Measurements from ENCODE around the gene UHRF1.
"Not testable (repeated sequence)": the region's sequence is repeated elsewhere in the genome, so short reads cannot be mapped to it uniquely, and the experiment has no call there.

Gene UHRF1

DNA sequence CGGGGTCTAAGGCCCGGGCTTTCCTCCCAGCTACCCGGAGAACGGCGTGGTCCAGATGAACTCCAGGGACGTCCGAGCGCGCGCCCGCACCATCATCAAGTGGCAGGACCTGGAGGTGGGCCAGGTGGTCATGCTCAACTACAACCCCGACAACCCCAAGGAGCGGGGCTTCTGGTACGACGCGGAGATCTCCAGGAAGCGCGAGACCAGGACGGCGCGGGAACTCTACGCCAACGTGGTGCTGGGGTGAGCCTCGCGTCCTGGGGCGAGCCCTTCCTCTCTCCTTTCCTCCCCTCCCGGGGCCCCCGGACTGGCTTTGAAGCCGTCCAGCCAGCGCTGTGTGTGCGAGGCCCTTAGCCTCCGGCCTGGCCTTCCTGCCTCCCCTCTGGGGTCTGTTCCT is 23.4 kb downstream of the UHRF1 start:
- no peaks in the 10 kb centered on the region for H3K9me3 ChIP-seq (ENCODE audit: control insufficient read depth in 5 of 5, low read length in 5 of 5)
- no peaks in the 10 kb centered on the region for H3K36me3 ChIP-seq (ENCODE audit: control insufficient read depth in 5 of 5, insufficient read depth in 5 of 5, low read length in 5 of 5)
- H3K9ac ChIP-seq (ENCODE audit: low read length in 5 of 5): no peak overlapping the region
- H3K4me1 ChIP-seq (ENCODE audit: control insufficient read depth in 5 of 5, insufficient read depth in 5 of 5, low read length in 5 of 5): no peaks in the 10 kb centered on the region
- H3K4me3 ChIP-seq (ENCODE audit: low read depth in 1 of 5, low read length in 5 of 5): no peak overlapping the region
- peaks cover 0 to 3% (median 0%) of the 10 kb centered on the region in 5 donors for H3K27me3 ChIP-seq (ENCODE audit: control insufficient read depth in 5 of 5, insufficient read depth in 4 of 5, low read length in 5 of 5)
- H3K27ac ChIP-seq (ENCODE audit: low read depth, low read length): no peak overlapping the region

DNA sequence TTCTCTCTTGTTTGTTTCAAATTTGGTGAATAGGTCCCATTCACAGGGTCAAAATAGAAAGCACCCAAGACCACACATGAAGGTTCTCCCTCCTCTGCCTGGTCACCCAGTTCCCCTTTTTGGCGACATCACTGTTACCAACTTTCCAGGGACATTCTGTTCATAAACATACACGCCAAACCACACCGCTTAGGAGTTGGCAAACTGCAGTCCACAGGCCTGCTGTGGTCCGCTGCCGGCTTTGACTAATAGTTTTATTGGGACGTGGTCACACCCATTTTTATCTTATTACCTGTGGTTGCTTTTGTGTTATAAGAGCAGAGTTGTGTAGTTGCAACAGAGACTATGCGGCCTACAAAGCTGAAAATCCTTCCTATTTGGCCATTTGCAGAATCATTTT is 24.2 kb downstream of the UHRF1 start:
- Histone ChIP-seq H3K4me1 (ENCODE audit: control insufficient read depth in 5 of 5, insufficient read depth in 5 of 5, low read length in 5 of 5) (no peaks in the 10 kb centered on the region), H3K36me3 (ENCODE audit: control insufficient read depth in 5 of 5, insufficient read depth in 5 of 5, low read length in 5 of 5) (no peaks in the 10 kb centered on the region), H3K9ac (ENCODE audit: low read length in 5 of 5) (no peak overlapping the region), H3K27me3 (ENCODE audit: control insufficient read depth in 5 of 5, insufficient read depth in 4 of 5, low read length in 5 of 5) (peaks cover 0 to 3% (median 0%) of the 10 kb centered on the region in 5 donors), H3K27ac (ENCODE audit: low read depth, low read length) (no peak overlapping the region), H3K9me3 (ENCODE audit: control insufficient read depth in 5 of 5, low read length in 5 of 5) (no peaks in the 10 kb centered on the region), H3K4me3 (ENCODE audit: low read depth in 1 of 5, low read length in 5 of 5) (no peak overlapping the region)

DNA sequence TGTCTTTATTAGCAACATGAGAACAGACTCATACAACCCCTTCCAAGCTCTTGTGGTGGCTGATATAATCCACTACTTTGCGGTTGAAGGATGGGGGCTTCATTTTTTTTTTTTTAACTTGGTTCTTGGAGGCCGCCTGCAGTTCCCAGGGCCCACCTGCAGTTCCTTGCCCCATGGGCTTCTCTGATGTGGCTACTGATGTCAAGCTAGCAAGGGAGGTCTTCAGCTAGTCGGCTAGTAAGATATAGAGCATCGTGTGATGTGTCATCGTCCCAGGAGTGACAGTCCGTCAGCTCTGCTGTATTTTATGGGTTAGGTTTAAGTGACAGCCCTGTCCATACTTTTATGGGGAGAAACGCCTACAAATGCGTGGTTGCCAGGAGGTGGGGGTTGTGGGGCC is 26.1 kb downstream of the UHRF1 start:
- no peak overlapping the region for H3K4me3 ChIP-seq (ENCODE audit: low read depth in 1 of 5, low read length in 5 of 5)
- no peaks in the 10 kb centered on the region for H3K4me1 ChIP-seq (ENCODE audit: control insufficient read depth in 5 of 5, insufficient read depth in 5 of 5, low read length in 5 of 5)
- H3K27me3 ChIP-seq (ENCODE audit: control insufficient read depth in 5 of 5, insufficient read depth in 4 of 5, low read length in 5 of 5): peaks cover 0 to 1% (median 0%) of the 10 kb centered on the region in 5 donors
- no peaks in the 10 kb centered on the region for H3K9me3 ChIP-seq (ENCODE audit: control insufficient read depth in 5 of 5, low read length in 5 of 5)
- H3K36me3 ChIP-seq (ENCODE audit: control insufficient read depth in 5 of 5, insufficient read depth in 5 of 5, low read length in 5 of 5): no peaks in the 10 kb centered on the region
- no peak overlapping the region for H3K9ac ChIP-seq (ENCODE audit: low read length in 5 of 5)
- H3K27ac ChIP-seq (ENCODE audit: low read depth, low read length): no peak overlapping the region

DNA sequence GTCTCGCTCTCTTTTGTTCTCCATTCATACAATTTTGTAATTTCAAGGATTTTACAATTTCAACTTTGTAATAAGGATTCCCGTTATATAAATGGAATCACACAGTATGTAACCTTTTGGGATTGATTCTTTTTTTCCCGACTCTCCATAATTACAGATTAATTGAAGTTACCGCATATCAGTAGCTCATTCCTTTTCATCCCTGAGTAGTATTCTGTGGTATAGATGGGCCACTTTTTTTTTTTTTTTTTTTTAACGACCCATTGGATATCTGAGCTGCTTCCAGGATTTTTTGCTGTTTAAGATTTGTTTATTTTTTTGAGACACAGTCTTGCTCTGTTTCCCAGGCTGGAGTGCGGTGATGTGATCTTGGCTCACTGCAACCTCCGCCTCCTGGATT is 27.8 kb downstream of the UHRF1 start:
- no peaks in the 10 kb centered on the region for H3K27me3 ChIP-seq (ENCODE audit: control insufficient read depth in 5 of 5, insufficient read depth in 4 of 5, low read length in 5 of 5)
- H3K36me3 ChIP-seq (ENCODE audit: control insufficient read depth in 5 of 5, insufficient read depth in 5 of 5, low read length in 5 of 5): no peaks in the 10 kb centered on the region
- H3K4me3 ChIP-seq (ENCODE audit: low read depth in 1 of 5, low read length in 5 of 5): no peak overlapping the region
- H3K4me1 ChIP-seq (ENCODE audit: control insufficient read depth in 5 of 5, insufficient read depth in 5 of 5, low read length in 5 of 5): no peaks in the 10 kb centered on the region
- H3K9ac ChIP-seq (ENCODE audit: low read length in 5 of 5): no peak overlapping the region
- no peaks in the 10 kb centered on the region for H3K9me3 ChIP-seq (ENCODE audit: control insufficient read depth in 5 of 5, low read length in 5 of 5)
- H3K27ac ChIP-seq (ENCODE audit: low read depth, low read length): no peak overlapping the region

DNA sequence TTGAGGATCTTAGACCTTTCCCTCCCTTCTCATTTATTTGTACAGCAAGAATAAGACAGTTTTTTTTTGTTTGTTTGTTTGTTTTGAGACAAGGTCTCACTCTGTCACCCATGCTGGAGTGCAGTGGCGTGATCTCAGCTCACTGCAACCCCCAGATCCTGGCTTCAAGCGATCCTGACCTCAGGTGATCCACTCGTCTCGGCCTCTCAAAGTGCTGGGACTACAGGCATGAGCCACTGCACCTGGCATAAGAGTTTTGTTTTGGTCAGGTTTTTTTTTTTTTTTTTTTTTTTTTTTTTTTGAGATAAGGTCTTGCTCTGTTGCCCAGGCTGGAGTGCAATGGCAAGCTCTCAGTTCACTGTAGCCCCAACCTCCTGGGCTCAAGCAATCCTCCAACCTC is 29.2 kb downstream of the UHRF1 start:
- H3K27ac ChIP-seq (ENCODE audit: low read depth, low read length); H3K27me3 ChIP-seq (ENCODE audit: control insufficient read depth in 5 of 5, insufficient read depth in 4 of 5, low read length in 5 of 5); H3K4me1 ChIP-seq (ENCODE audit: control insufficient read depth in 5 of 5, insufficient read depth in 5 of 5, low read length in 5 of 5); H3K4me3 ChIP-seq (ENCODE audit: low read depth in 1 of 5, low read length in 5 of 5); H3K36me3 ChIP-seq (ENCODE audit: control insufficient read depth in 5 of 5, insufficient read depth in 5 of 5, low read length in 5 of 5); H3K9me3 ChIP-seq (ENCODE audit: control insufficient read depth in 5 of 5, low read length in 5 of 5); H3K9ac ChIP-seq (ENCODE audit: low read length in 5 of 5): not testable (repeated sequence)

DNA sequence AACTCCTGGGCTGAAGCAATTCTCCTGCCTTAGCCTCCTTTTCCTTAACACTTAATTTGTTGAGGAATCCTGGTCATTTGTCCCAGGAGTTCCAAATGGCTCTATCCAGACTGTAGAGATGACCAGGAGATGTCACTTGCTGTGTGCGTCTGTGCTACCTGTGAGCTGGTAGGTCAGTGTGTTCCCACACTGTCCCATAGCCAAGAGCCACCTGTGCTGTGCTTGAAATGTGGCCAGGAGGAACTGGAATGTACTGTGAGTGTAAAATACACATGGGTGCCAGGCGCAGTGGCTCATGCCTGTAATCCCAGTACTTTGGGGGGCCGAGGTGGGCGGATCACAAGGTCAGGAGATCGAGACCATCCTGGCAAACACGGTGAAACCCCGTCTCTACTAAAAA is 30.2 kb downstream of the UHRF1 start:
- Histone ChIP-seq H3K9me3 (ENCODE audit: control insufficient read depth in 5 of 5, low read length in 5 of 5) (no peaks in the 10 kb centered on the region), H3K4me1 (ENCODE audit: control insufficient read depth in 5 of 5, insufficient read depth in 5 of 5, low read length in 5 of 5) (no peaks in the 10 kb centered on the region), H3K4me3 (ENCODE audit: low read depth in 1 of 5, low read length in 5 of 5) (no peak overlapping the region), H3K27me3 (ENCODE audit: control insufficient read depth in 5 of 5, insufficient read depth in 4 of 5, low read length in 5 of 5) (no peaks in the 10 kb centered on the region), H3K27ac (ENCODE audit: low read depth, low read length) (no peak overlapping the region), H3K9ac (ENCODE audit: low read length in 5 of 5) (no peak overlapping the region), H3K36me3 (ENCODE audit: control insufficient read depth in 5 of 5, insufficient read depth in 5 of 5, low read length in 5 of 5) (no peaks in the 10 kb centered on the region)

DNA sequence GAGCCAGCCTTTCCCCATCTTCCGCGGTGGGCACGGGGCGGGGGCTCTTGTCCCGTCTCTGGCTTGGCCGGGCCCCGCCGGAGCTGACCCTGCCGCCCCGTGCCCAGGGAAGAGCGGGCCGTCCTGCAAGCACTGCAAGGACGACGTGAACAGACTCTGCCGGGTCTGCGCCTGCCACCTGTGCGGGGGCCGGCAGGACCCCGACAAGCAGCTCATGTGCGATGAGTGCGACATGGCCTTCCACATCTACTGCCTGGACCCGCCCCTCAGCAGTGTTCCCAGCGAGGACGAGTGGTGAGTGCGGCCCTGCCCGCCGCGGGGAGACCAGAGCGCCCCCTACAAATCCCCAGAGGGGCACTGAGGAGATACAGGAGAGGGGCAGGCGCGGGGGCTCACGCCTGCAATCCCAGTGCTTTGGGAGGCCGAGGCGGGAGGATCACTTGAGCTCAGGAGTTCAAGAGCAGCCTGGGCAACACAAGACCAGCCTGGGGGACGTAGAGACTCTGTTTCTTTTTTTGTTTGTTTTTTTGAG is 32.4 kb downstream of the UHRF1 start:
- not testable (repeated sequence) for H3K36me3 ChIP-seq (ENCODE audit: control insufficient read depth in 5 of 5, insufficient read depth in 5 of 5, low read length in 5 of 5); H3K9ac ChIP-seq (ENCODE audit: low read length in 5 of 5); H3K27me3 ChIP-seq (ENCODE audit: control insufficient read depth in 5 of 5, insufficient read depth in 4 of 5, low read length in 5 of 5); H3K4me1 ChIP-seq (ENCODE audit: control insufficient read depth in 5 of 5, insufficient read depth in 5 of 5, low read length in 5 of 5); H3K27ac ChIP-seq (ENCODE audit: low read depth, low read length); H3K4me3 ChIP-seq (ENCODE audit: low read depth in 1 of 5, low read length in 5 of 5); H3K9me3 ChIP-seq (ENCODE audit: control insufficient read depth in 5 of 5, low read length in 5 of 5)

DNA sequence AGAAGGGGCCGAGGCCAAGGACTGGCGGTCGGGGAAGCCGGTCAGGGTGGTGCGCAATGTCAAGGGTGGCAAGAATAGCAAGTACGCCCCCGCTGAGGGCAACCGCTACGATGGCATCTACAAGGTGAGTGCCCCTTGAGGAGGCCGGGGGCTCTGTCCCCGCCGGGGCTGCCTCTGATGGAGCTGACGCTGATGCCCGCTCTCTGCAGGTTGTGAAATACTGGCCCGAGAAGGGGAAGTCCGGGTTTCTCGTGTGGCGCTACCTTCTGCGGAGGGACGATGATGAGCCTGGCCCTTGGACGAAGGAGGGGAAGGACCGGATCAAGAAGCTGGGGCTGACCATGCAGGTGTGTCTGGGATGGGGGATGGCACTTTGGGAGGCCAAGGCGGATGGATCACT is 41.3 kb downstream of the UHRF1 start:
- H3K4me1 ChIP-seq (ENCODE audit: control insufficient read depth in 5 of 5, insufficient read depth in 5 of 5, low read length in 5 of 5); H3K4me3 ChIP-seq (ENCODE audit: low read depth in 1 of 5, low read length in 5 of 5); H3K27me3 ChIP-seq (ENCODE audit: control insufficient read depth in 5 of 5, insufficient read depth in 4 of 5, low read length in 5 of 5); H3K9ac ChIP-seq (ENCODE audit: low read length in 5 of 5); H3K36me3 ChIP-seq (ENCODE audit: control insufficient read depth in 5 of 5, insufficient read depth in 5 of 5, low read length in 5 of 5); H3K27ac ChIP-seq (ENCODE audit: low read depth, low read length); H3K9me3 ChIP-seq (ENCODE audit: control insufficient read depth in 5 of 5, low read length in 5 of 5): not testable (repeated sequence)

DNA sequence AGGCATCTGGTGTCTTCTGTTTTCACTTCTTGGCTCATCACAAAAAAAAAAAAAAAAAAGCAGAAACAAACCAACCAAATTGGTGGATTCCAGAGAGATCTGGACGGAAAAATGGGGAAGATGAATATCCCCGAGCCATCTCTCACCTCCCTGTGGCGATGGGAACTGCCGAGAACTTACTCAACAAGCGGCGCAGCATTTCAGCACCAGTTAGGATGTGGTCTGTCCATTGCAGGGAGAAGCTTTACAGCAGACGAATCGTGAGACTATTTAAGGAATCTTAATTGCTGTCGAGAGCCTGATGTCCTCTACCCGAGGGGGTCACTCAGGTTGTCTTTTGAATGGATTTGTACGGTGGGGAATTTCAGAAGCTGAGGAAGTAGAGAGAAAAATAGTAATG is 42.4 kb downstream of the UHRF1 start:
- Histone ChIP-seq H3K4me1 (ENCODE audit: control insufficient read depth in 5 of 5, insufficient read depth in 5 of 5, low read length in 5 of 5) (peaks cover 0 to 4% (median 0%) of the 10 kb centered on the region in 5 donors), H3K27ac (ENCODE audit: low read depth, low read length) (no peak overlapping the region), H3K36me3 (ENCODE audit: control insufficient read depth in 5 of 5, insufficient read depth in 5 of 5, low read length in 5 of 5) (no peaks in the 10 kb centered on the region), H3K4me3 (ENCODE audit: low read depth in 1 of 5, low read length in 5 of 5) (no peak overlapping the region), H3K9me3 (ENCODE audit: control insufficient read depth in 5 of 5, low read length in 5 of 5) (no peaks in the 10 kb centered on the region), H3K9ac (ENCODE audit: low read length in 5 of 5) (no peak overlapping the region), H3K27me3 (ENCODE audit: control insufficient read depth in 5 of 5, insufficient read depth in 4 of 5, low read length in 5 of 5) (no peaks in the 10 kb centered on the region)

DNA sequence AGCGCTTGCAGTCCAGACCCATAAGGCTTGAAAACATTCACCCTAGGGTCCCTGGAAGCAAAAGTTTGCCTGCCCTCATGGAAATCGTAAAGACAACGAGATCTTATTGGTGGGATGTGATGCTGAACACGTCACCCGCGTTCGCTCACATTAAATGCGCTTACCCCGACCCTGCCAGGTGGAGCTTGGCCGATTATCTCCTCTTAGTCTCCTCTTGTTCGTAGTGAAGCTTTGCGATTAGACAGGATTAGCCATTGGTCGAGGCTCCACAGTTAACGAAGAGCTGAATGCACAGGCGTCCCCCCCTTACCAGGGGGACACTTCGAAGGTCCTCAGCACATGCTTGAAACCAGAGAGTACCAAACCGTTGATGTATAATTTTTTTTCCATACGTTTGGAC is 43.6 kb downstream of the UHRF1 start:
- Histone ChIP-seq H3K36me3 (ENCODE audit: control insufficient read depth in 5 of 5, insufficient read depth in 5 of 5, low read length in 5 of 5) (no peaks in the 10 kb centered on the region), H3K9me3 (ENCODE audit: control insufficient read depth in 5 of 5, low read length in 5 of 5) (no peaks in the 10 kb centered on the region)

More for the DNA sequence above, 43.6 kb downstream of the UHRF1 start:
- no peak overlapping the region for H3K27ac ChIP-seq (ENCODE audit: low read depth, low read length)
- H3K9ac ChIP-seq (ENCODE audit: low read length in 5 of 5): no peak overlapping the region
- no peak overlapping the region for H3K4me3 ChIP-seq (ENCODE audit: low read depth in 1 of 5, low read length in 5 of 5)
- no peaks in the 10 kb centered on the region for H3K27me3 ChIP-seq (ENCODE audit: control insufficient read depth in 5 of 5, insufficient read depth in 4 of 5, low read length in 5 of 5)
- H3K4me1 ChIP-seq (ENCODE audit: control insufficient read depth in 5 of 5, insufficient read depth in 5 of 5, low read length in 5 of 5): peaks cover 0 to 4% (median 0%) of the 10 kb centered on the region in 5 donors
